ENCODE data around the gene SIAH1. TPM values are rescaled to one million over a fixed set of nuclear protein-coding genes. Genes with fewer than 3 reads are reported as not detected.
"Not testable (repeated sequence)": the region's sequence is repeated elsewhere in the genome, so short reads cannot be mapped to it uniquely, and the experiment has no call there.

Gene SIAH1
- total RNA-seq, 1 donor from 2014 or later = 27.6 TPM

GRCh38 chr16:48393485-48394354 is 8.5 kb upstream of the SIAH1 start:
- DNase-seq (ENCODE audit: low spot score) = peak; percentile 62

- DNase-seq (ENCODE audit: low spot score) = no peak
These were observed 7.2 kb upstream of the SIAH1 start for GRCh38 chr16:48392407-48392806.

GRCh38 chr16:48386559-48387312 is 1.5 kb upstream of the SIAH1 start:
- DNase-seq (ENCODE audit: low spot score) = no peak

DNA sequence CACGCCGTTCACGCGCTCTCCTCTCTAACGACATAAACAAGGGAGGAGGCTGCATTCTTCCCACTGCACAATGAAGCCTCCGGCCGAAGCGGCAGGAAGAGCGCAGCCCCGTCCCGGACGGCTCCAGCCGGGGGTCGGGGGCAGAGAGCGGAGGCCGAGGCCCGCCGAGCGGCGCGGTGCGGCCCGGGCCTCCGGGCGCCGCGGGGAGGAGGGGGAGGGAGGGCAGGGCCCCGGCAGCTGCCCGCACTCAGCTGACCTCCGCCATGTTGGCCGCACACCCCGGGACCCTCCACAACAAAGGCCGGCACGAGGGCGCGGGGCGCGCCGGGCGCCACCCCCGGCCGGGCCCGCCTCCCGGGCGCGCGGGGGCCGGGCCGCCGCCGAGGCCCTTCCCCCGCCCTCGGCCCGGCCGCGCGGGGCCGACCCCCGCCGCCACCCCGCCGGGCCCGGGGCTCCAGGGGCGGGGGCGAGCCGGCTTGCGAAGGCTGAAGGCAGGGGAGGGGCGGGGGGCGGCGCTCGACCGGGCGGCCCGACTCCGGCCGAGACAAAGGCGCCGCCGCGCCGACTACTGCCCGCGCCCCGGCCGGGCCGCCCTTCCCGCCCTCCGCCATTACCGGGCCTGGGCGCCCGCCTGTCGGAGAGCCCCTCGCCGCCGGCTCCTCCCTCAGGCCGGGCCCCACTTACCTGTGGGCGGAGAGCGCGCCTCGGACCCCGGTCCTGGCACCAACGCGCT is 527 bp downstream of the SIAH1 start:
- DNase-seq (ENCODE audit: low spot score) = no peak

- no peak for DNase-seq (ENCODE audit: low spot score)
These were observed 1.2 kb downstream of the SIAH1 start for GRCh38 chr16:48383877-48384519.

DNA sequence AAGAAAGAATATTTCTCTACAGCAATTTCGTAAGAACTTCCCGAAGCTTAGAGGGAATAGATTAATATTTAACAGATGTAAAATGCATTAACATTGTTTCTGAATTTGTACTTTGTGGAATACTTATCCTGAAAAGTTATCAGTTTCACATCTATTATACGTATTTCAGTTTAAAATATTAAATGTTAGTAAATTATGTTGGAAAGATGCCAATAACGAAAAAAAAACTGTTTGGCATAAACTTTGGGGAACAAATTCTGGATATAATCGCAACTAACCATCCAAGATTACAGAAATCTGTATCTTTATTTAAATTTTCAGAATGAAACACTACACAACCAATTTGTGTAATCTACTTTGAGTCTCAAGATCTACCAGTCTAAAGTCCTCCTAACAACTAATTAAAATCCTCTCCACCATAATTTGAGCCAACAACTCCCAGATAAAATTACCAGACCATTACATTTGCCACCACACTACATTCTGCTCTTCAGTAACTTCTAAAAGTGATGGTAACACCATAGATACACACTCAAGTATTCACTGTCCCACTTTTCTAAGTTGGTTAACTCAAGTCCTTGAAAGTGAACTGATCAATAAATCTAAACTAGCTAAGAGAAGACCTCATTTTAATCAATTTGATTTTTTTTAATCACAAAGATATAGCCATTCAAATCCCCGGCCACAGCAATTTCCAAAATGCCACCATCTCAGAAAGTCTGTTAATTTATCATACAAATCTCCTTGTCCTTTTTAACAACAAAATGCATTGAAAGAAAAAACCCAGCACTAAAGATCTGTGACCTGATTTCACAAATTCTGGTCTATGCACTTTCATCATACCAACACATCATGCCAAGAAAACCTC is 2.0 kb downstream of the SIAH1 start:
- no peak for DNase-seq (ENCODE audit: low spot score)

- no peak for DNase-seq (ENCODE audit: low spot score)
These were observed 3.1 kb downstream of the SIAH1 start for GRCh38 chr16:48382131-48382530.

- no peak for DNase-seq (ENCODE audit: low spot score)
These were observed 4.0 kb downstream of the SIAH1 start for GRCh38 chr16:48381201-48381600.

DNA sequence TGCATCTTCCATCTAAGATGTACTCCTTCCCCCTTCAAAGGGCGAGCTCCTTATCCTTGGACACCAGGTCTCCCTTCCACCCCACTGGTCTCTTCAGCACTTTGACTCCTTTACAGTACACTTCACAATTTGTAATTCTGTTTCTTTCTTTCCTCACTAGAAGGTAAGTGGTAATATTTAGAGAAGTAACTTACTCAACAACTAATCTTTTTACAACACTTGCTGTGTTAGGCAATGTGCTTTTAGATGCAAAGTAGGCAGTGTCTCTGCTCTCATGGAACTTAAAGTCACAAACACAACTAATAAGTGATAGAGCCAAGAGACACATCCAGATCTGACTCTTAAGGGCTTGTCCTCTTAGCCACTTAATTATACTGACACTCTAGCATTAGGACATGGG is 6.4 kb downstream of the SIAH1 start:
- no peak for DNase-seq (ENCODE audit: low spot score)

- DNase-seq (ENCODE audit: low spot score) = no peak
These were observed 6.9 kb downstream of the SIAH1 start for GRCh38 chr16:48378276-48378675.

DNA sequence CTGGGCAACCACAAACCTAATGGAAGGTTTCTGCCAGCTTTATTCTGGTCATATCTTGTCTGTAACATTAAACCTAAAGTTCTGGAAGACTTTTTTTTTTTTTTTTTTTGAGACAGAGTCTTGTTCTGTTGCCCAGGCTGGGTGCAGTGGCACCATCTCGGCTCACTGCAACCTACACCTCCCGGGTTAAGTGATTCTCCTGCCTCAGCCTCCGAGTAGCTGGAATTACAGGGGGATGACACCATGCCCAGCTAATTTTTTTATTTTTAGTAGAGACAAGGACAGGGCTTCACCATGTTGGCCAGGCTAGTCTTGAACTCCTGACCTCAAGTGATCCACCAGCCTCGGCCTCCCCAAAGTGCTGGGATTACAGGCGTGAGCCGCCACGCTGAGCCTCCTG is 7.9 kb downstream of the SIAH1 start:
- DNase-seq (ENCODE audit: low spot score) = not testable (repeated sequence)

DNA sequence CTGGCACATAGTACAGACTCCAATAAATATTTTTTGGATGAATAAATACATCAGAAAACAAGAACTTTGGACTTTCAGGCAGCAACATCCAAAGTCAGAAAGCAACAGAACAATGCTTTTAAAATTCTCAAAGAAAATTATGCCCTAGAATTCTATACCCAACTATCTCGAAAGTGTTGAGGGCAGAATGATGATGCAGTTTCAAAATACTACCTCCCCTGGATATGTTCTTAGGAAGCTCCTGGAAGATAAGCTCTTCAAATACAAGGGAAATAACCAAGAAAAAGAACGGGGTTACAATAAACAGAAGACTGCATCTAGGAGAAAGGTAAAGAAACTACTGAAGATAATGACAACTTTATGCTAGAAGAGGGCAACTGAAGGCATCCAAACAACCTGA is 11.0 kb downstream of the SIAH1 start:
- DNase-seq (ENCODE audit: low spot score) = no peak

DNA sequence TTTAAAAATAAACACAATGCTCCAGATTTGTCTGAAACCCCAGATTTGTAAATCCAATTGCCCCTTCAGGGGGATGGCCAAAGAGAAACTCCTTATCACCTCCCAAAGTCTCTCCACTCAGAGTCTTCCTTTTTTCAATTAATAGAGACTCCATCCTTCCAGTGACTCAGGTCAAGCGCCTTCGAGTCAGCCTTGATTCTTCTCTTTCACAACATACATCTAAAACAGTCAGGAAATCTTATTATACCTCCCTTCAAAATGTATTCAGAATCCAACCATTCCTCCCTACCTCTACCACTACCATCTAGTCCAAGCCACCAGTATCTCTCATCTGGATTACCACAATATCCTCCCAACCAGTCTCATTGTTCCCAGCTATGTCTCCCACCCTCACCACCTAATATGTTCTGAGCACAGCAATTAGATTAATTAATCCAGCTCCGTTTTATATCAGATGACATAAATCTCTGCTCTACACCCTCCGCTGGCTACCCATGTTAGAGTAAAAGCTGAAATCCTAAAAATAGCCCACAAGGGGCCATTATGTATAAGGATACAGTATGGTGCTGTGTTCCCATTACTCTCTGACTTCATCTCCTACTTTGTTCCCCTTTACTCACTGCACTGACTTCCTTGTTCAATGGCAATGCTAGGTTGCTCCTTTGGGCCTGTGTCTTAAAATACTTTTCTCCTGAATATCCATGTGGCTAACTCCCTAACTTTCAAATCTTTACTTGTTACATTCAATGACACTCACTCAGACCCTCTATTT is 11.8 kb downstream of the SIAH1 start:
- DNase-seq (ENCODE audit: low spot score) = no peak

- DNase-seq (ENCODE audit: low spot score) = no peak
These were observed 12.5 kb downstream of the SIAH1 start for GRCh38 chr16:48372744-48373143.

- no peak for DNase-seq (ENCODE audit: low spot score)
These were observed 13.8 kb downstream of the SIAH1 start for GRCh38 chr16:48371393-48371780.

GRCh38 chr16:48370668-48371392 is 14.4 kb downstream of the SIAH1 start:
- DNase-seq (ENCODE audit: low spot score) = not testable (repeated sequence)

DNA sequence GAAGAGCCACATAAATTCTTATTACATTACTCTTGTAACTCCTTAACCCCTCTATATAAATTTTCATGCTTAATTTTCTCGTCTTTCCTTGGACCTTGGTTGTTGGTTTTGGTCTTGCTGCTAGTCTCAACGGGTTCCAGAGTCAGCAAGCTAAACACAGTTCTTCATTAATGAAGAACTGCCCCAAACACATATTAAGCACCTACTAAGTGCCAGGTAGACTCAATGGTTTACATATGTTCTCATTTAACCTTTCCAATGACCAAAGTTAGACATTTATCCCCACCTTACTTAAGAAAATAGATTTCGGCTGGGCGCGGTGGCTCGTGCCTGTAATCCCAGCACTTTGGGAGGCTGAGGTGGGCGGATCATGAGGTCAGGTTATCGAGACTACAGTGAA is 15.0 kb downstream of the SIAH1 start:
- no peak for DNase-seq (ENCODE audit: low spot score)

GRCh38 chr16:48369765-48370164 is 15.4 kb downstream of the SIAH1 start:
- DNase-seq (ENCODE audit: low spot score) = no peak
